Measurements from ENCODE around the gene KIF22. TPM values are rescaled to one million over a fixed set of nuclear protein-coding genes. Genes with fewer than 3 reads are reported as not detected.
A peak's percentile ranks its signal among the peaks of the same experiment; 100 is the strongest.

KIF22 gene
- total RNA-seq, 1 donor from 2014 or later = 43.0 TPM

DNA sequence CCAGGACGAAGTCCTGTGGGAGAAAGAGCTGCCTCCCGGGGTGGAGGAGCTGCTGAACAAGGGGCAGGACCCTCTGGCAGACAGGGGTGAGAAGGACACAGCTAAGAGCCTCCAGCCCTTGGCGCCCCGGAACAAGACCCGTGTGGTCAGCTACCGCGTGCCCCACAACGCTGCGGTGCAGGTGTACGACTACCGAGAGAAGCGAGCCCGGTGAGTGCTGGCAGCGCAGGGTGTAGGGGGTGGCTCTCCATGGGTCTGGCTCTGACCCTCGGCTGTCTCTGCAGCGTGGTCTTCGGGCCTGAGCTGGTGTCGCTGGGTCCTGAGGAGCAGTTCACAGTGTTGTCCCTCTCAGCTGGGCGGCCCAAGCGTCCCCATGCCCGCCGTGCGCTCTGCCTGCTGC, 51.1 kb downstream of the KIF22 start:
- DNase-seq = no peak

DNA sequence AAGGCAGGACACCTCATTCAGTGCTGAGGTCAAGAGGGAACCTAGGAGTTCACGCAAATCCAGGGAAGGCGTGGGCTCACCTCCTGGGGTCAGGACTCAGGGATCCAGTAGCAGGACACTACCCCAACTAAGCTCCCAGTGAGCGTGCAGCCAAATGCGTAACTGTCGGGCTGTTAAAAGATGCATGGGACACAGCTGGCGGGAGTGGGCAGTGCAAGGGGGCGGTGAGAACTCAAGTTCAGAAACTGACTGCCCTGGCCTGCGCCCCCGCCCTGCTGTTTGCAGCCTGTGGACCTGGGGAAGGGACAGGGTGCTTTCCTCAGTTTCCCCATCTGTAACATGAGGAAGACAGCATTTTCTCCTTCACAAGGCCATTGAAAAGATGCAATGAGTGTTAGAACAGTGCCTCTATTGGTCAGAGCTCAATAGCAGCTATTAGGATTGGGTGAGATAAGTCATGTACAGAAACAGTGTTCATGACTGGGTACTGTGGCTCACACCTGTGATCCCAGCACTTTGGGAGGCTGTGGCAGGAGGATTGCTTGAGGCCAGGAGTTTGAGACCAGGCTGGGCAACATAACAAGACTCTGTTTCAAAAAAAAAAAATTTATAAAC, 52.3 kb downstream of the KIF22 start:
- no peak for DNase-seq

DNA sequence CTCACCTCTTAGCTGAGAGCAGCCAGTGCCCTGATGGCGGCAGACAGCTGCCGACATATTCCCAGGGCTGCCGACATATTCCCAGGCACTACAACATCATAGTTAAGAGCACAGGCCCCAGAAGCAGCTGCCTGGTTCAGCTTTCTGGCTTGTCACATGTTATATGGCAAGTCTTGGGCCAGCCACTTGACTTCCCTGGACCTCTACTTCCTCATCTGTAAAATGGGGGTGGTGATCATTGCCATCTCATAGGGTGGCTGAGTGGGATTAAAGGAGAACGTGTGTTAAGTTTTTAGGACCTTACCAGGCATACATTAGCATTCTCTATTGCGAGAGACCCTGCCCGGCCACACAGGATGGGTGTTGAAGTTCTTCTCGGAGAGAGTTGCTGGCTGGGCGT, 53.4 kb downstream of the KIF22 start:
- DNase-seq = no peak

DNA sequence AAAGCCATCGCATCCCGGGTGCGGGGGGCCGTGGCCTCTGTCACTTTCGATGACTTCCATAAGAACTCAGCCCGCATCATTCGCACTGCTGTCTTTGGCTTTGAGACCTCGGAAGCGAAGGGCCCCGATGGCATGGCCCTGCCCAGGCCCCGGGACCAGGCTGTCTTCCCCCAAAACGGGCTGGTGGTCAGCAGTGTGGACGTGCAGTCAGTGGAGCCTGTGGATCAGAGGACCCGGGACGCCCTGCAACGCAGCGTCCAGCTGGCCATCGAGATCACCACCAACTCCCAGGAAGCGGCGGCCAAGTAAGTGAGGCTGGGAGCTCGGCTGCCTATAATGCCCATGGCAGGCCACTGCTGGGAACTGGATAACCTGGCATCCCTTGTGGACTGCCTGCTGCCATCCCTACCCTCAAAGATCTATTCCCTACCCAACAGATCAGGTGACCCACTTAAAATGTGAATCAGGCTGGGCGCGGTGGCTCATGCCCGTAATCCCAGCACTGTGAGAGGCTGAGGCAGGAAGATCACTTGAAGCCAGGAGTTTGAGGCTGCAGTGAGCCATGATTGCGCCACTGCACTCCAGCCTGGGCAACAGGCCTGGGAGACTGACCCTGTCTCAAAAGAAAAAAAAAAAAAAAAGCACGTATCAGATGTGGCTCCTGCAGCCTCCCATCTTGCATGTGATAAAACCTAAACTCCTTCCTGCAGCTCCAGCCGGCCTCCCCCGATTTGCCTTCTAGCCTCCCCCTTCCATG, 54.2 kb downstream of the KIF22 start:
- no peak for DNase-seq

DNA sequence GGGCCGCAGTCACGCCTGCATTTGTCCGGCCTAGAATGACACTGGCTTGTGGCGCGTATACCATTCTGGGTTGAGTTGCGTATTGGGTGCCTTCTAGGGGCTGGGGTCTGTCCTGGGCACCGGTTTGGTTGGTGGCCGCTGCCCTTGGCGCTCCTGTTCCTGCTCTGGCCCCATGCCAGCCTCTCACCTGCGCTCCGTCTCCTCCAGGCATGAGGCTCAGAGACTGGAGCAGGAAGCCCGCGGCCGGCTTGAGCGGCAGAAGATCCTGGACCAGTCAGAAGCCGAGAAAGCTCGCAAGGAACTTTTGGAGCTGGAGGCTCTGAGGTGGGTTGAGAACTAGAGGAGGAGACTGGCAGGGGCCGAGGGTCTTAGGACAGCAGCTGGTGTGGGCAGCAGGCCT, 55.1 kb downstream of the KIF22 start:
- no peak for DNase-seq

DNA sequence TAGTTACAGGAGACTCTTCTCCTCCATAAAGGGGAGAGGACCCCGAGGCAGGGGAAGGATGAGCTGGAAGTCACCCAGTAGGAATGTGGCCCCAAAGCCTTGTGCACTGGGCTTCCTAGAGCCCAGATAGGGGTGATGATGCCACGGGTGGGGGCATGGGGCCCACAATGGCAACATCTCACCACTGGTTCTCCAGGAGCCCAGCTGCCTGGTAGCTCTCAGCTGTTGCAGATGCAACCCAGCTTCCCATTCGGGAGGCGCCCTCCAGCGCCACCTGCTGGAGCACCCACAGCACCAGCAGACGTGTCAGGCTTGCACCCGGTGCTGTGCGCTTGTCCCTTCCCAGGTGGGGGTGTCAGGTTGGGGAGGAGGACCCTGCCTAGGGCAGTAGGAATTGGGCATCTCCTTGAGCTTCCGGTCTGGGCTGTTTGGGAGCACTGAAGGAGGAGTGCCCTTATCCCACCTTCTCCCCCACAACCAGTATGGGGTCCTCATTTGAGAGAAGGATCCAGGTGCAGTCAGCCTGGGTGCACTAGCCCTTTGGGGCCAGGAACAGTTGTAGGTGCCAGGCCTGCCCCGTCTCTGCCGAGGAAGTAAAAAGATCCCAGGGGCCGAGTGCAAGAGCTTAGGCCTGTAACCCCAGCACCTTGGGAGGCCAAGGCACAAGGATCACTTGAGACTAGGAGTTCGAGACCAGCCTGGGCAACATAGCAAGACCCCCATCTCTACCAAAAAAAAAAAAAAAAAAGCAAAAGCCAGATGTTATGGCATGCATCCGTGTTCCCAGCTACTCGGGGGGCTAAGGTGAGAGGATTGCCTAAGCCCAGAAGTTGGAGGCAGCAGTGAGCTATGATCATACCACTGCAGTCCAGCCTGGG, 58.1 kb downstream of the KIF22 start:
- DNase-seq = peak; percentile 68

DNA sequence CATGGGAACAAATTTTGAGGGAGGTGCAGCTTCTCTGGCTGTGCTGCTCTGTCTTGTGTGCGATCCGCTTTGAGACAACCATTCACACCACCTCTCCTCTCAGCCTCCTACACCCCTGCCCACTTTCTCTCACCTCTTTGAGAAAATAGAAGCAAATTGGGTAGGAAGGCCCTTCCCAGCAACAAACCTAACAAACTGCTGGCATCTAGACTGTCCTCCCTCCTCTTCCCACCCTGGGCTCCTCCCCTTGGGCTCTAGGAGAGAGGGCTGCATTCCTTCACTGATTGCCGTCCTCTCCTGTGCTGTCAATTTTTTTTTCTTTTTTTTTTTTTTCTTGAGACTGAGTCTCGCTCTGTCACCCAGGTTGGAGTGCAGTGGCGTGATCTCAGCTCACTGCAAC, 59.0 kb downstream of the KIF22 start:
- no peak for DNase-seq

DNA sequence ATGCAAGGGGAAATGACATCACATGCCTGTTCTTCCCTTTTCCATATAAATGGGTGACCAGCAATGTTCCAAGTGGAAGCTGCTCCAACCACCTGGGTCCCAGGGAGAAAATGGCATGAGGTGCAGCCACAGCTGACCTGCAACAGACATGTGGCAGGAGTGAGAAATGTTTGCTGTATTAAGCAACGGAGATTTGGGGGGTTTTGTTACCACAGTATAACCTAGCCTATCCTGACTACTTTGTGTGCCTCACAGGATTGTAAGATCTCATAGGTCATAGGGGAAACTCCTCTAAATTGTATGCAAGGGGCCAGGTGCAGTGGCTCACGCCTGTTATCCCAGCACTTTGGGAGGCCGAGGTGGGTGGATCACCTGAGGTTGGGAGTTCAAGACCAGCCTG, 60.4 kb downstream of the KIF22 start:
- DNase-seq = no peak

DNA sequence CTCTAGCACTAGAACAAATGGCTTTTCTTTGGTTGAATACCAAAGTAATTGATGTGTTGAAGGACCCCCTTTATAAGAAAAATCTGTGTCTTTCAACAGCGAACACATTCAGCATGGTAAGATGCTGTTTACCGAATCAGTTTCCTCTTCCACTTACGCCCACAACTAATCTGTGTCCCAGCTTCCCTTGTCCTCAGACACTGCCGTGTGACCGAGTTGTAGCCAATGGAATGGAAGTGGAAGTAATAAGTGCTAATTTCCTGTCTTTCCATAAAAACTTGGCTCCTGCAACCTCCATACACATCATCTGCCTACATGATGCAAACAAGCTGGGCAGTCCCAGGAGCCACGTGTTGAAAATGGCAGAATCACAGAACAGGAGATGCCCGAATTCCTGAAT, 62.1 kb downstream of the KIF22 start:
- peak; percentile 26 for DNase-seq

DNA sequence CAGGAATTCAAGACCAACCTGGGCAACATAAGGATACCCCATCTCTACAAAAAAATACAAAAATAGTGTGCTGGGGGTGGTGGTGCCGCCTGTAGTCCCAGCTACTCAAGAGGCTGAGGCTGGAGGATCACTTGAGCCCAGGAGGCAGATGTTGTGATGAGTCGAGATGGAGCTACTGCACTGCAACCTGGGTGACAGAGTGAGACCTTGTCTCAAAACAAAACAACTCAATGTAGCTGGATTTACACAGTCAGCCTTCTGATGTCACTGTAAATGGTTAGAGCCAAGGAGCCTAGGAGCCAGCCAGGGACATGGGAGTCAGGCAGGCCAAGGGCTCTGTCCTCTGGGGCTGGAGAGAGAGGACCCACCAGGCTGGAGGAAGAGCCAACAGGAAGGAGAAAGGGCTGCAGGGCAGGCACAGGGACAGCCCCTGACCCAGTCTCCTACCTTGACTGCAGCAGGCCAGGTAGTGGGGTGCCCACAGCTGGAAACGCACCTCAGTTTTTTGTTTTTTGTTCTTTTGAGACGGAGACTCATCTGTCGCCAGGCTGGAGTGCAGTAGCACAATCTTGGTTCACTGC, 64.1 kb downstream of the KIF22 start:
- DNase-seq = no peak

Small RNA genes lying within 50 kb of the gene (small RNA-seq; reads per million reads assigned to genes)
- gene AC009133.6 (ENCODE audit: low replicate concordance) = not detected
- gene AC120114.4 (ENCODE audit: low replicate concordance) = not detected

Other genes starting within 250 kb of the KIF22 start
- 0.62 TPM for gene SPN, start 127.5 kb upstream of the KIF22 start, total RNA-seq
- gene QPRT, start 111.6 kb upstream of the KIF22 start, total RNA-seq = 24.9 TPM
- gene C16orf54, start 44.8 kb upstream of the KIF22 start, total RNA-seq = 0.72 TPM
- gene ZG16, start 12.5 kb upstream of the KIF22 start, total RNA-seq = not detected
- 109 TPM for gene MAZ, start 15.8 kb downstream of the KIF22 start, total RNA-seq
- gene PRRT2, start 21.4 kb downstream of the KIF22 start, total RNA-seq = 3.0 TPM
- 25.5 TPM for gene PAGR1, start 25.4 kb downstream of the KIF22 start, total RNA-seq
- 54.0 TPM for gene MVP, start 29.7 kb downstream of the KIF22 start, total RNA-seq
- 47.5 TPM for gene CDIPT, start 72.5 kb downstream of the KIF22 start, total RNA-seq
- 4.7 TPM for gene SEZ6L2, start 108.8 kb downstream of the KIF22 start, total RNA-seq
- 1.6 TPM for gene ASPHD1, start 109.7 kb downstream of the KIF22 start, total RNA-seq
- gene KCTD13, start 135.5 kb downstream of the KIF22 start, total RNA-seq = 8.7 TPM
- 28.2 TPM for gene TMEM219, start 171.3 kb downstream of the KIF22 start, total RNA-seq
- gene TAOK2, start 183.1 kb downstream of the KIF22 start, total RNA-seq = 37.7 TPM
- 13.1 TPM for gene HIRIP3, start 204.9 kb downstream of the KIF22 start, total RNA-seq
- 38.1 TPM for gene INO80E, start 205.5 kb downstream of the KIF22 start, total RNA-seq
- 1.0 TPM for gene DOC2A, start 220.3 kb downstream of the KIF22 start, total RNA-seq
- gene C16orf92, start 232.4 kb downstream of the KIF22 start, total RNA-seq = not detected
- 0.82 TPM for gene TLCD3B, start 240.5 kb downstream of the KIF22 start, total RNA-seq